Mucosa of descending colon (tissue), 3 donors: Measurements from ENCODE around the gene COPS6. TPM values are rescaled to one million over a fixed set of nuclear protein-coding genes. Genes with fewer than 3 reads are reported as not detected.

Source experiments
- ATAC-seq: fragments of 200-7000 bp; cut with Tn5 transposase; one replicate; pipeline ENCODE4 v1.9.1; 2020; ENCODE audit warnings: mild to moderate bottlenecking, moderate library complexity
- DNase-seq, 3 donors: peaks; one replicate each; pipeline ENCODE4 v3.0.0-alpha.2; 2020
- H3K36me3 ChIP-seq: fragments of 200-600 bp; one replicate; pipeline ENCODE4 v1.8.0; 2021; ENCODE audit warnings: low read depth, mild to moderate bottlenecking
- H3K4me1 ChIP-seq: fragments of 200-600 bp; one replicate; pipeline ENCODE4 v1.8.0; 2021; ENCODE audit warnings: low read depth, mild to moderate bottlenecking
- H3K4me3 ChIP-seq: fragments of 200-600 bp; one replicate; pipeline ENCODE4 v1.8.0; 2021; ENCODE audit warnings: mild to moderate bottlenecking
- H3K9me3 ChIP-seq: fragments of 200-600 bp; one replicate; pipeline ENCODE4 v1.8.0; 2021; ENCODE audit warnings: mild to moderate bottlenecking
- intact Hi-C, 2 donors: fragments of 100-400 bp; cut with DNase I in 1 of 2; cut with micrococcal nuclease in 1 of 2; formaldehyde crosslinking; loops; one replicate each; pipeline versions ENCODE4 v1.11.0 to v1.11.1; 2022; cut with DNase I, micrococcal nuclease
- total RNA-seq, 3 donors: library from RNA; stranded (reverse); fragmentation: NEBNext Ultra II Directional in 2 of 3; extraction: Animal tissue kit (Norgen Biotek cat#: 25700) in 2 of 3; gene quantifications; one replicate each; pipeline versions ENCODE4 v1.2.1 to v1.2.4, GENCODE V29; 2021 to 2023
- TF ChIP-seq, protein P1 (sequence below): fragments of 200-600 bp; IDR thresholded peaks from one replicate; pipeline ENCODE4 v1.8.0; 2022; ENCODE audit warnings: antibody characterized with exemption, mild to moderate bottlenecking
- donor health status: DM: no; HTN: no; CAD: no; lungs with moderate emphysema.
- donor health status: DM: no; HTN: no; CAD: no.
- donor health status: DM: no; HTN: yes; CAD: no.

Gene COPS6
- total RNA-seq, 3 donors from 2014 or later = 61.8 to 98.5 (median 76.1) TPM

DNA sequence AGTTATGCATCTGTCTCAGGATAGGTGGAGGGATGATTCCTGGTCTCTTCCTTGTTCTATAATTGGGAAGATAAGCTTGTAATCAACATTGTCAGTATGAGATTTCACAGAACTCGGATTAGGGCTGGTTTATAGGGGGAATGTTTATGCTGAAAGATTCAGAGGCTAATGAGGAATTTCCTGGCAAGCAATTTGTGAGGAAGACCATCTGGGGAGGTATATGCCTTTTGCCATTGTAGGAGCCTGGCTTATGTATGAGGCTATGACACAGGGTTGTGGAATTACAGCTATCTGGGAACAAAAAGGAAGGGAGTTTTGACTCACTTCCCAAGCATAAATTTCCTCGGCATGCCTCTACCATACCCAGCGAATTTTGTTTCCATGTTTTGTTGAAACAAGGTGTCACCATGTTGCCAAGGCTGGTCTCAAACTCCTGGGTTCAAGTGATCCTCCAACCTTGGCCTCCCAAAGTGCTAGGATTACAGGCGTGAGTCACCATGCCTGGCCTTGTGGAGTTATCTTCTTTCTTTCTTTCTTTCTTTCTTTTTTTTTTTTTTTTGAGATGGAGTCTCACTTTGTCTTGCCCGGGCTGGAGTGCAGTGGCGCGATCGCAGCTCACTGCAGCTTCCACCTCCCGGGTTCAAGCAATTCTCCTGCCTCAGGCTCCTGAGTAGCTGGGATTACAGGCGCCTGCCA lies 1.6 kb upstream of the COPS6 start:
- TF ChIP-seq, protein P1, sequence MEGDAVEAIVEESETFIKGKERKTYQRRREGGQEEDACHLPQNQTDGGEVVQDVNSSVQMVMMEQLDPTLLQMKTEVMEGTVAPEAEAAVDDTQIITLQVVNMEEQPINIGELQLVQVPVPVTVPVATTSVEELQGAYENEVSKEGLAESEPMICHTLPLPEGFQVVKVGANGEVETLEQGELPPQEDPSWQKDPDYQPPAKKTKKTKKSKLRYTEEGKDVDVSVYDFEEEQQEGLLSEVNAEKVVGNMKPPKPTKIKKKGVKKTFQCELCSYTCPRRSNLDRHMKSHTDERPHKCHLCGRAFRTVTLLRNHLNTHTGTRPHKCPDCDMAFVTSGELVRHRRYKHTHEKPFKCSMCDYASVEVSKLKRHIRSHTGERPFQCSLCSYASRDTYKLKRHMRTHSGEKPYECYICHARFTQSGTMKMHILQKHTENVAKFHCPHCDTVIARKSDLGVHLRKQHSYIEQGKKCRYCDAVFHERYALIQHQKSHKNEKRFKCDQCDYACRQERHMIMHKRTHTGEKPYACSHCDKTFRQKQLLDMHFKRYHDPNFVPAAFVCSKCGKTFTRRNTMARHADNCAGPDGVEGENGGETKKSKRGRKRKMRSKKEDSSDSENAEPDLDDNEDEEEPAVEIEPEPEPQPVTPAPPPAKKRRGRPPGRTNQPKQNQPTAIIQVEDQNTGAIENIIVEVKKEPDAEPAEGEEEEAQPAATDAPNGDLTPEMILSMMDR = no peak
- no peak overlapping the region for H3K4me3 ChIP-seq
- intact Hi-C loops = no loop called here
- no peak for DNase-seq
- H3K36me3 ChIP-seq = peaks cover 7% of the 10 kb centered on the region
- H3K4me1 ChIP-seq = peaks cover 12% of the 10 kb centered on the region
- ATAC-seq = no peak
- no peaks in the 10 kb centered on the region for H3K9me3 ChIP-seq

DNA sequence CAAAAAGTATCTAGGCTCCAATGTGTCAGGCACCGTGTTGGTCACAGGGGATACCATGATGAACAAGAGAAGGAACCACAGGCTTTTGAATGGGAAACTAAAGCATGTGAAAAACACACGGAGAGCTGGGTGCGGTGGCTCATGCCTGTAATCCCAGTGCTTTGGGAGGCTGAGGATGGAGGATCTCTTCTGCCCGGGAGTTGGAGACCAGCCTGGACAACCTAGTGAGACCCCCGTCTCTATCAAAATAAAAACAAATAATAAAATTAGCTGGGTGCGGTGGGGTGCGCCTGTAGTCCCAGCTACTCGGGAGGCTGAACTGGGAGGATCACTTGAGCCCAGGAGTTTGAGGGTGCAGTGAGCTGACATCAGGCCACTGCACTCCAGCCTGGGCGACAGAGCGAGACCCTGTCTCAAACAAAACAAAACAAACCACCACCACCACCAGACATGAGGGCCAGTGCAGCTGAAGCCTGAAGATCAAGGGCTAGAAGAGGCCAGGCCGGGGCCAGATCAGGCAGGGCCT lies 611 bp upstream of the COPS6 start:
- TF ChIP-seq, protein P1 = no peak
- DNase-seq (no peak), ATAC-seq (no peak)
- intact Hi-C loops = no loop called here
- H3K4me3 ChIP-seq = no peak overlapping the region
- peaks cover 6% of the 10 kb centered on the region for H3K4me1 ChIP-seq
- H3K36me3 ChIP-seq = peaks cover 7% of the 10 kb centered on the region
- H3K9me3 ChIP-seq = no peaks in the 10 kb centered on the region

DNA sequence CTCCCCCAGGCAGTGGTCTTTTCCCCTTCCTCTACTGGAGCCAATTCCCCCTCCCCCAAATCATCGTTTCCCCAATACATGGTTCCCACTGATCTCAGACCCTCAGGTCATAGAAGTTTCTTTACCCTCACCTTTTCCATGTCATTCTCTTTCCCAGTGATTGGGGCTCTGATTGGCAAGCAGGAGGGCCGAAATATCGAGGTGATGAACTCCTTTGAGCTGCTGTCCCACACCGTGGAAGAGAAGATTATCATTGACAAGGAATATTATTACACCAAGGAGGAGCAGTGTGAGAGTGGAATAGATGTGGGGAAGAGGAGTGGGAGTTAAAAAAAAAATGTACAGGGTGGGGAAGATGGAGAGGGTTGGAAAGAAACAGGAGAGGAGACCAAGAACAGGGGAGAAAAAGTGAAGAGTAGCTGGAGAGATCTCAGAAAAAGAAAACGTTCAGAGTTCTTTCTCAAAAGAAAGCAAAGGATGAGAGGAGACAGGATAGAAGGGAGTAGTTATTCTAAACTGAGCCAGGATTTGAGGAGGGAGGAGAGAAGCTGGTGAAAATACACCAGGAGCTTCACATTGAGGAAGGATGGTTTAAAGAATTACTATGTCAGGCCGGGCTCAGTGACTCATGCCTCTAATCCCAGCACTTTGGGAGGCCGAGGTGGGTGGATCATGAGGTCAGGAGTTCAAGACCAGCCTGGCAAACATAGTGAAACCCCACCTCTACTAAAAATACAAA lies 858 bp downstream of the COPS6 start:
- intact Hi-C loops = no loop called here
- H3K4me1 ChIP-seq = peaks cover 6% of the 10 kb centered on the region
- no peak for ATAC-seq

GRCh38 chr7:100090527-100091410 lies 2.0 kb downstream of the COPS6 start:
- TF ChIP-seq, protein P1 = no peak
- ATAC-seq (no peak), DNase-seq (no peak)
- intact Hi-C loops = no loop called here
- H3K9me3 ChIP-seq = no peaks in the 10 kb centered on the region
- H3K4me3 ChIP-seq = no peak overlapping the region
- H3K4me1 ChIP-seq = peaks cover 6% of the 10 kb centered on the region
- peaks cover 7% of the 10 kb centered on the region for H3K36me3 ChIP-seq

More for the DNA sequence above, 858 bp downstream of the COPS6 start:
- Histone ChIP-seq H3K36me3 (peaks cover 7% of the 10 kb centered on the region), H3K4me3 (peak overlapping the region; percentile 82), H3K9me3 (no peaks in the 10 kb centered on the region)
- DNase-seq = no peak
- TF ChIP-seq, protein P1 = no peak

- intact Hi-C loops = no loop called here
- ATAC-seq (no peak), DNase-seq (peak in 1 of 3 donors; percentile 32)
- no peak overlapping the region for H3K4me3 ChIP-seq
- H3K9me3 ChIP-seq = no peaks in the 10 kb centered on the region
- H3K4me1 ChIP-seq = peaks cover 6% of the 10 kb centered on the region
- TF ChIP-seq, protein P1 = no peak
- peaks cover 7% of the 10 kb centered on the region for H3K36me3 ChIP-seq
These were observed 2.8 kb downstream of the COPS6 start for GRCh38 chr7:100091411-100092181.
